K562 (cell line): ENCODE results near the gene HMGN3. TPM values are rescaled to one million over a fixed set of nuclear protein-coding genes. Genes with fewer than 3 reads are reported as not detected.

ENCODE experiments used
- BCOR ChIP-seq: fragments of 450-650 bp; IDR thresholded peaks from 2 replicates; pipeline ENCODE4 v1.6.1; 2016
- BRD4 ChIP-seq: fragments of 200-600 bp; sonication (generic); IDR thresholded peaks from 2 replicates; pipeline ENCODE4 v1.6.1; 2017; ENCODE audit warnings: inconsistent platforms
- BRD9 ChIP-seq: fragments of 450-650 bp; IDR thresholded peaks from 2 replicates; pipeline ENCODE4 v1.6.1; 2018; ENCODE audit warnings: low read depth; ENCODE audit not compliant: partially characterized antibody
- CBX8 ChIP-seq: fragments of 200-600 bp; sonication (generic); IDR thresholded peaks from 2 replicates; pipeline ENCODE4 v1.6.1; 2012; ENCODE audit warnings: borderline replicate concordance, mixed run types, low read depth, mild to moderate bottlenecking, moderate library complexity, mixed read lengths, low read length, control low read depth, inconsistent platforms; ENCODE audit not compliant: poor library complexity, severe bottlenecking; ENCODE audit errors: extremely low read depth
- ESRRA ChIP-seq: fragments of 450-650 bp; IDR thresholded peaks from 2 replicates; pipeline ENCODE4 v1.6.1; 2014; ENCODE audit warnings: low read depth, mild to moderate bottlenecking, moderate library complexity, borderline replicate concordance
- ETV1 ChIP-seq: fragments of 450-650 bp; conservative IDR thresholded peaks from 2 replicates; pipeline ENCODE4 v1.6.1; 2016; ENCODE audit warnings: missing genetic modification characterization, control low read depth, low read depth, missing compliant biosample characterization
- ETV5 ChIP-seq: sonication (generic); formaldehyde crosslinking; IDR thresholded peaks from 2 replicates; pipeline ENCODE4 v1.4.0; 2020; ENCODE audit warnings: low read depth, mild to moderate bottlenecking, missing genetic modification reagents
- HMG20B ChIP-seq: fragments of 250-450 bp; sonication (Bioruptor Pico); IDR thresholded peaks from 2 replicates; pipeline ENCODE4 v1.5.0; 2021; ENCODE audit warnings: mild to moderate bottlenecking
- IRF2 ChIP-seq: sonication (generic); formaldehyde crosslinking; IDR thresholded peaks from 2 replicates; pipeline ENCODE4 v1.8.1; 2022; ENCODE audit warnings: mild to moderate bottlenecking, missing genetic modification reagents
- MEIS2 ChIP-seq: fragments of 450-650 bp; IDR thresholded peaks from 2 replicates; pipeline ENCODE4 v1.6.1; 2014; ENCODE audit warnings: mild to moderate bottlenecking; ENCODE audit not compliant: partially characterized antibody
- NBN ChIP-seq: fragments of 450-650 bp; IDR thresholded peaks from 2 replicates; pipeline ENCODE4 v1.6.1; 2016; ENCODE audit warnings: low read depth, mild to moderate bottlenecking
- POLR3G ChIP-seq: IDR thresholded peaks from 2 replicates; pipeline ENCODE4 v1.6.1; 2011; ENCODE audit not compliant: insufficient read length, insufficient replicate concordance; ENCODE audit errors: extremely low read depth
- SETDB1 ChIP-seq: IDR thresholded peaks from one replicate; pipeline ENCODE4 v1.6.1; 2012; ENCODE audit warnings: low read length, control low read depth, inconsistent platforms
- TGIF2 ChIP-seq: sonication (generic); formaldehyde crosslinking; IDR thresholded peaks from 2 replicates; pipeline ENCODE4 v1.8.1; 2022; ENCODE audit warnings: mild to moderate bottlenecking, missing genetic modification reagents, moderate library complexity
- ZKSCAN3 ChIP-seq: fragments of 250-450 bp; sonication (Bioruptor Pico); IDR thresholded peaks from 2 replicates; pipeline ENCODE4 v1.4.0; 2020
- ZNF134 ChIP-seq: fragments of 250-450 bp; sonication (Bioruptor Pico); conservative IDR thresholded peaks from 2 replicates; pipeline ENCODE4 v1.4.0; 2020
- ZNF217 ChIP-seq: sonication (generic); formaldehyde crosslinking; IDR thresholded peaks from 2 replicates; pipeline ENCODE4 v1.8.0; 2022; ENCODE audit warnings: mild to moderate bottlenecking, missing genetic modification reagents
- polyA plus RNA-seq, 8 experiments: library from polyadenylated mRNA; depleted of rRNA in 4 of 8; stranded (reverse) in 5 of 8; unstranded in 3 of 8; fragments of >200 nt; fragmentation: Nextera tagmentation in 2 of 8; fragmentation: Illumina TruSeq in 1 of 8; extraction: Ambion mirVana in 2 of 8; extraction: Trizol in 1 of 8; gene quantifications; 2 replicates each; pipeline versions ENCODE4 v1.2.1 to v1.2.3, GENCODE V29; 2011 to 2014; ENCODE audit warnings: inconsistent platforms in 1 of 8, missing spikeins in 1 of 8
- total RNA-seq, 7 experiments: library from RNA; depleted of rRNA in 6 of 7; stranded (reverse); fragments of >200 nt in 6 of 7; fragmentation: Illumina TruSeq in 2 of 7; extraction: Trizol in 2 of 7; gene quantifications; 2 replicates each; pipeline versions ENCODE4 v1.2.1 to v1.2.3, GENCODE V29; 2011 to 2021; ENCODE audit warnings: low replicate concordance in 1 of 7
- TF ChIP-seq, protein P1 (sequence below): fragments of 450-650 bp; IDR thresholded peaks from 2 replicates; pipeline ENCODE4 v1.6.1; 2017; ENCODE audit warnings: mild to moderate bottlenecking, moderate library complexity
- TF ChIP-seq, protein P2 (sequence below): fragments of 450-650 bp; formaldehyde crosslinking; IDR thresholded peaks from 2 replicates; pipeline ENCODE4 v1.4.0; 2020; ENCODE audit warnings: mild to moderate bottlenecking, mixed read lengths
- TF ChIP-seq, protein P3 (sequence below), 2 experiments: fragments of 450-650 bp; conservative IDR thresholded peaks; 2 replicates each; pipeline ENCODE4 v1.6.1; 2017; ENCODE audit warnings: mild to moderate bottlenecking in 2 of 2, moderate library complexity in 2 of 2
- TF ChIP-seq, protein P4 (sequence below): fragments of 450-650 bp; formaldehyde crosslinking; IDR thresholded peaks from 2 replicates; pipeline ENCODE4 v1.4.0; 2020; ENCODE audit warnings: mild to moderate bottlenecking, moderate library complexity
- TF ChIP-seq, protein P5 (sequence below): conservative IDR thresholded peaks from 2 replicates; pipeline ENCODE4 v1.6.1; 2011; ENCODE audit warnings: low read depth, mild to moderate bottlenecking, low read length; ENCODE audit not compliant: control insufficient read depth

HMGN3 gene
- total and polyA plus RNA-seq, 9 of the 15 experiments (the other 6 are each of a cell fraction or from before 2014, with no cell fraction given) = 42.1 to 154 (median 88.1) TPM

DNA sequence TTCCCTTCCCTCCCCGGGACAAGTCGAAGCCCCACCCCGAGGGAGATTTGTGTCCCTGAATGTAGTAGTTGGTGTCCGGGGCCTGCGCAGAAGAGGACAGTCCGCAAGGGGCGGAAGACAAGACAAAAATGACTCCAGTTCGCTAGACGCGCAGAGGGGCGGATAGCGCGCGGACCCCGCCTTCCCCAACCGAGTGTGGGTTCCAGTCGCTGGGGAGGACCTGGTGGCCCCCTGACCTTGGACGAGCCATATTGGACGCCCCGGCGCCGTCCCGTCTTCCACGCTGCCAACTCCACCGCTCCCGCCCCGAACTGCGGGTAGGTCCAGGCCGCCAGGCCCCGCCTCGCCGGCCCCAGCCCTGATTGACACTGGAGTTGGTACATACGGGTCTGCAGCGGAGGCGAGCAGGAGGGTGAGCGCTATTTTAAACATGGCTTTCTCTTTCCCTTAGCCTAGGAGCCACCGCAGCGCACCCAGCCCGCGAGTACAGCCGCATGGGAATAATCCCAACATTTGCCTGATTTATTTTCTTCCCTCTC, 802 bp downstream of the HMGN3 start (continued):
- TF ChIP-seq ETV1 (no peak), CBX8 (no peak), BRD9 (no peak), ESRRA (peak; percentile 75), ZNF217 (no peak), NBN (no peak), ZKSCAN3 (CRISPR knock-in tag) (no peak), BCOR (no peak), TGIF2 (no peak), POLR3G (no peak), SETDB1 (no peak), ETV5 (CRISPR knock-in tag) (no peak), ZNF134 (no peak), IRF2 (CRISPR knock-in tag) (no peak), HMG20B (no peak), BRD4 (no peak), MEIS2 (peak; percentile 12)
- TF ChIP-seq, protein P1, sequence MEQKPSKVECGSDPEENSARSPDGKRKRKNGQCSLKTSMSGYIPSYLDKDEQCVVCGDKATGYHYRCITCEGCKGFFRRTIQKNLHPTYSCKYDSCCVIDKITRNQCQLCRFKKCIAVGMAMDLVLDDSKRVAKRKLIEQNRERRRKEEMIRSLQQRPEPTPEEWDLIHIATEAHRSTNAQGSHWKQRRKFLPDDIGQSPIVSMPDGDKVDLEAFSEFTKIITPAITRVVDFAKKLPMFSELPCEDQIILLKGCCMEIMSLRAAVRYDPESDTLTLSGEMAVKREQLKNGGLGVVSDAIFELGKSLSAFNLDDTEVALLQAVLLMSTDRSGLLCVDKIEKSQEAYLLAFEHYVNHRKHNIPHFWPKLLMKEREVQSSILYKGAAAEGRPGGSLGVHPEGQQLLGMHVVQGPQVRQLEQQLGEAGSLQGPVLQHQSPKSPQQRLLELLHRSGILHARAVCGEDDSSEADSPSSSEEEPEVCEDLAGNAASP = no peak
- TF ChIP-seq, protein P2, sequence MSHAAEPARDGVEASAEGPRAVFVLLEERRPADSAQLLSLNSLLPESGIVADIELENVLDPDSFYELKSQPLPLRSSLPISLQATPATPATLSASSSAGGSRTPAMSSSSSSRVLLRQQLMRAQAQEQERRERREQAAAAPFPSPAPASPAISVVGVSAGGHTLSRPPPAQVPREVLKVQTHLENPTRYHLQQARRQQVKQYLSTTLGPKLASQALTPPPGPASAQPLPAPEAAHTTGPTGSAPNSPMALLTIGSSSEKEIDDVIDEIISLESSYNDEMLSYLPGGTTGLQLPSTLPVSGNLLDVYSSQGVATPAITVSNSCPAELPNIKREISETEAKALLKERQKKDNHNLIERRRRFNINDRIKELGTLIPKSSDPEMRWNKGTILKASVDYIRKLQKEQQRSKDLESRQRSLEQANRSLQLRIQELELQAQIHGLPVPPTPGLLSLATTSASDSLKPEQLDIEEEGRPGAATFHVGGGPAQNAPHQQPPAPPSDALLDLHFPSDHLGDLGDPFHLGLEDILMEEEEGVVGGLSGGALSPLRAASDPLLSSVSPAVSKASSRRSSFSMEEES (CRISPR knock-in tag) = no peak
- TF ChIP-seq, protein P3, sequence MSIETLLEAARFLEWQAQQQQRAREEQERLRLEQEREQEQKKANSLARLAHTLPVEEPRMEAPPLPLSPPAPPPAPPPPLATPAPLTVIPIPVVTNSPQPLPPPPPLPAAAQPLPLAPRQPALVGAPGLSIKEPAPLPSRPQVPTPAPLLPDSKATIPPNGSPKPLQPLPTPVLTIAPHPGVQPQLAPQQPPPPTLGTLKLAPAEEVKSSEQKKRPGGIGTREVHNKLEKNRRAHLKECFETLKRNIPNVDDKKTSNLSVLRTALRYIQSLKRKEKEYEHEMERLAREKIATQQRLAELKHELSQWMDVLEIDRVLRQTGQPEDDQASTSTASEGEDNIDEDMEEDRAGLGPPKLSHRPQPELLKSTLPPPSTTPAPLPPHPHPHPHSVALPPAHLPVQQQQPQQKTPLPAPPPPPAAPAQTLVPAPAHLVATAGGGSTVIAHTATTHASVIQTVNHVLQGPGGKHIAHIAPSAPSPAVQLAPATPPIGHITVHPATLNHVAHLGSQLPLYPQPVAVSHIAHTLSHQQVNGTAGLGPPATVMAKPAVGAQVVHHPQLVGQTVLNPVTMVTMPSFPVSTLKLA (conservative IDR thresholded peaks at IDR 0.05) = peak in 1 of 2 experiments; percentile 45; a peak in 1 of 4 replicates
- TF ChIP-seq, protein P4, sequence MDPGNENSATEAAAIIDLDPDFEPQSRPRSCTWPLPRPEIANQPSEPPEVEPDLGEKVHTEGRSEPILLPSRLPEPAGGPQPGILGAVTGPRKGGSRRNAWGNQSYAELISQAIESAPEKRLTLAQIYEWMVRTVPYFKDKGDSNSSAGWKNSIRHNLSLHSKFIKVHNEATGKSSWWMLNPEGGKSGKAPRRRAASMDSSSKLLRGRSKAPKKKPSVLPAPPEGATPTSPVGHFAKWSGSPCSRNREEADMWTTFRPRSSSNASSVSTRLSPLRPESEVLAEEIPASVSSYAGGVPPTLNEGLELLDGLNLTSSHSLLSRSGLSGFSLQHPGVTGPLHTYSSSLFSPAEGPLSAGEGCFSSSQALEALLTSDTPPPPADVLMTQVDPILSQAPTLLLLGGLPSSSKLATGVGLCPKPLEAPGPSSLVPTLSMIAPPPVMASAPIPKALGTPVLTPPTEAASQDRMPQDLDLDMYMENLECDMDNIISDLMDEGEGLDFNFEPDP (CRISPR knock-in tag) = no peak
- TF ChIP-seq, protein P5, sequence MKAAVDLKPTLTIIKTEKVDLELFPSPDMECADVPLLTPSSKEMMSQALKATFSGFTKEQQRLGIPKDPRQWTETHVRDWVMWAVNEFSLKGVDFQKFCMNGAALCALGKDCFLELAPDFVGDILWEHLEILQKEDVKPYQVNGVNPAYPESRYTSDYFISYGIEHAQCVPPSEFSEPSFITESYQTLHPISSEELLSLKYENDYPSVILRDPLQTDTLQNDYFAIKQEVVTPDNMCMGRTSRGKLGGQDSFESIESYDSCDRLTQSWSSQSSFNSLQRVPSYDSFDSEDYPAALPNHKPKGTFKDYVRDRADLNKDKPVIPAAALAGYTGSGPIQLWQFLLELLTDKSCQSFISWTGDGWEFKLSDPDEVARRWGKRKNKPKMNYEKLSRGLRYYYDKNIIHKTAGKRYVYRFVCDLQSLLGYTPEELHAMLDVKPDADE = no peak
